GM18517 (cell line): ENCODE measurements around the gene GPX6.
"Not testable (repeated sequence)": the region's sequence is repeated elsewhere in the genome, so short reads cannot be mapped to it uniquely, and the experiment has no call there.

Source experiments
- ATAC-seq: cut with Tn5 transposase; IDR thresholded peaks from one replicate; pipeline ENCODE4 v1.9.1; 2021; ENCODE audit warnings: mild to moderate bottlenecking, moderate library complexity; ENCODE audit not compliant: unreplicated experiment

GPX6 gene

DNA sequence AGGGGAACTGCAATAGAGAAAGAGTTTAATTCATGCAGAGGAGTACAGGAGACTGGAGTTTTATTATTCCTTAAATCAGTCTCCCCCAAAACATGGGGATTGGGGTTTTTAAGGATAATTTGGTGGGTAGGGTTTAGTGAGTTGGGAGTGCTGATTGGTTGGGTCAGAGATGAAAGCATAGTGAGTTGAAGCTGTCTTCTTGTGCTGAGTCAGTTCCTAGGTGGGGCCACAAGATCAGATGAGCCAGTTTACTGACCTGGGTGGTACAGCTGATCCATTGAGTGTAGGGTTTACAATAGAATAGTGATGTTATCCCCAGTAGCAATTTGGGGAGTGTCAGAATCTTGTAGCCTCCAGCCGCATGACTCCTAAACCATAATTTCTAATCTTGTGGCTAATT lies 29.1 kb downstream of the GPX6 start:
- ATAC-seq = no peak

DNA sequence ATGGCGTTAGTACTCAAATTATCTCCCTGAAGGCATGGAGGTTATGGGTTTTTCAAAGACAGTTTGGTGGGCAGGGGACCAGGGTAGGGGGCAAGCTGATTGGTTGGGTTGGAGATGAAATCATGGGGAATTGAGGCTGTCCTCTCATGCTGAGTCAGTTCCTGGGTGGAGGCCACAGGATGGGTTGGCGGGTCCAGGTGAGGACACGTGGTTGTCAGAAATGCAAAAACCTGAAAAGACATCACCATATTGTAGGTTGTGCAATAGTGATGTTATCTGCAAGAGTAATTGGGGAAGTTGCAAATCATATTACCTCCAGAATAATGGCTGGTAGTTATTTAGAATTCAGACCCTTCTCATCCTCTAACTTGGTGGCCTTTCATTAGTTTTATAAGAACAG lies 30.1 kb downstream of the GPX6 start:
- no peak for ATAC-seq

DNA sequence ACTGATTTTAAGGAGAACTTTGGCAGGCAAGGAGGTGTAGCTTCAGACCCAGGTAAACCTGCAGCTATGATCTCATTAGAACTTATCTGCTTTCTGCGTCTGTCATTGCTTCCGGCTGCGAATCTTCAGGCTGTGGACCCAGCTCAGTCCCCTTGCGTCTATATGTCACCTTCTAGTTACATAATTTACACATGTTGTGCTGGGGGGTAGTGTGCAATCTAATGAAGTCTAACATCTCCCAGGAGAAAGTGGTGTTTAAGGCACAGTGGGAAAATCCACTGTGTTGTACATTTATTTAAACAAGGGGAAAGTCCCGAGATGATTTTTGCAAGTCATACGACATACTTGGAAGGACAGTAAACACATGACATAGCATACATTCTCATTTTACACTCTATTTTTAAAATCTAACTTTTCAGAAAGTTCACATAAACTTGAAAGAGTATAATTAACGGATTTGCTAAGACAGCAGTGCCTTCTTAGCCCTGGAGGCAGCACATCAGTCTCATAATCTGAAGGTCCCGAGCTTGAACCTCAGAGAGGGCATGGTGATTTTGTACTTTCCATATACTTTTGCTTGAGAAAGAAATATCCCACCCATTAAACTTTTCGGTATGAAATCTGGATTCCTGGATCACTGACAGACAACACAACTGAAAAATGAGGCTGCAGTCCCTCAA lies 35.2 kb downstream of the GPX6 start:
- no peak for ATAC-seq

DNA sequence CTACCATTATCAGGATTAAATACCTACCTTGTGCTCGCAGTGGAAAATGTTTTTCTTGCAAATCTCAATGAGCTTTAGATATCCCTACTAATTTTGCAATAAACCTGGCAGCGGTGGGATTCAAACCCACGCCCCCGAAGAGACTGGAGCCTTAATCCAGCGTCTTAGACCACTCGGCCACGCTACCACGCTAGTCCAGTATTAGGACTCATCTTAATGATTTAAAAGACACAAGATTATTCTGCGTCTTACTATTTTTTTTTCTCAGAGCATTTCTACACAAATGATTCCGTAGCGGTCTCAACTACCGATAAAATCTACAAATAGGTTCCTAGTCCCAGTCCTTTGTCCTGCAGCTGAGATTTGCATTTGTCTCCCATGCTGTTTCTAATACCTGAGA lies 37.1 kb downstream of the GPX6 start:
- ATAC-seq = no peak

DNA sequence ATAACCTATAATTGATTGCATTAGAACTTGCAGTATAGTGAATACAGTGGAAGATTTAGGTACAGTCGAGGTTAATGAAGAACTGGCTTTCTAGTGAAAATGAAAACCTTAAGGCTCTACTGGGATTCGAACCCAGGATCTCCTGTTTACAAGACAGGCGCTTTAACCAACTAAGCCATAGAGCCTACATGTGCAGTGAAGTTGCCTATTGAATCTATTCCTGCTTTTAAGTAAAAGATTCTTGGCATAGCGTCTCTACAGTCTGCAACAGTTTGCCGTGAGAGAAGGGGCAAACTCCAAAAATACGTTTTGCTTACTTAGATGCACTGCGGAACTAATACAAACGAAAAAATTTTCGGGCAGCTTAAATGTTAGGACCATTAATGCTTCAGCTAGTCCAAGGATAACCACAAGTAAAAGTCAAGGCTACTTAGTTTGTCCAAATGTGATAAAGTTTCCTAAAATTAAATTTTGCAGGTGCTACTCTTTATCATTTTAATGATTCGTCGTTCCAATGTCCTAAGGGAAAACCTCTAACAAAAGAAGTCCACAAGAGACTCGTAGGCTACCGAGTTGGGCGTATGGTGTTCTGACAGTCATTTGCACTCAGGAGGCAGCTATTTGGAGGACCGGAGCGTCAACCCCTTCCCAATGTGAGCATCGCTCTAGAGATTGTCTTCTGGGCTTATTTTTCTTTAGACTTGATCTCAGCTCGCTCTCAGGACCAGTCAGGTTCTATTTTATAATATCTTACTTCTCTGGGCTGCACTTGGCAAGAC lies 41.0 kb downstream of the GPX6 start:
- ATAC-seq = no peak

DNA sequence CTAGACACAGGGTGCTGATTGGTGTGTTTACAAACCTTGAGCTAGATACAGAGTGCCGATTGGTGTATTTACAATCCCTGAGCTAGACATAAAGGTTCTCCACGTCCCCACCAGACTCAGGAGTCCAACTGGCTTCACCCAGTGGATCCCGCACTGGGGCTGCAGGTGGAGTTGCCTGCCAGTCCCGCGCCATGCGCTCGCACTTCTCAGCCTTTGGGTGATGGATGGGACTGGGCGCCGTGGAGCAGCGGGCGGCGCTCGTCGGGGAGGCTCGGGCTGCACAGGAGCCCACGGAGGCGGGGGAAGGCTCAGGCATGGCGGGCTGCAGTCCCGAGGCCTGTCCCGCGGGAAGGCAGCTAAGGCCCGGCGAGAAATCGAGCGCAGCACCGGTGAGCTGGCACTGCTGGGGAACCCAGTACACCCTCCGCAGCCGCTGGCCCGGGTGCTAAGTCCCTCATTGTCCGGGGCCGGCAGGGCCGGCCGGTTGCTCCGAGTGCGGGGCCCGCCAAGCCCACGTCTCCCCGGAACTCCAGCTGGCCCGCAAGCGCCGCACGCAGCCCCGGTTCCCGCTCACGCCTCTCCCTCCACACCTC lies 46.3 kb downstream of the GPX6 start:
- ATAC-seq = not testable (repeated sequence)

DNA sequence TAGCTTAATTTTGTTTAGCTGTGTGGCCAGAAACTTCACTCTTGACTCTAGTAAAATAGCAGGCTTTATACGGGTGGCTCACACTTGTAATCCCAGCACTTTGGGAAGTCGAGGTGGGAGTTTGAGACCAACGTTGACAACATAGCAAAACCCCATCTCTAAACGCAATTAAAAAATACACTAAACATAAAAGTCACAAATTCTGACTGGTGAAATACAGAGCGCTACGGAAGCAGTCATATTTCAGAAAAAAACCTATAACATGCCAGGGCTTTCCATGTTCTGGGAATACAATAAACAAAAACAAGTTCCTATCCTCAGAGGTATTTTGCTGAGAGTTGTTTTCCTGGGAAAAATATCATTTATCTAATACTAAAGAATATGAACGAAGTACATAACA lies 47.5 kb downstream of the GPX6 start:
- no peak for ATAC-seq

DNA sequence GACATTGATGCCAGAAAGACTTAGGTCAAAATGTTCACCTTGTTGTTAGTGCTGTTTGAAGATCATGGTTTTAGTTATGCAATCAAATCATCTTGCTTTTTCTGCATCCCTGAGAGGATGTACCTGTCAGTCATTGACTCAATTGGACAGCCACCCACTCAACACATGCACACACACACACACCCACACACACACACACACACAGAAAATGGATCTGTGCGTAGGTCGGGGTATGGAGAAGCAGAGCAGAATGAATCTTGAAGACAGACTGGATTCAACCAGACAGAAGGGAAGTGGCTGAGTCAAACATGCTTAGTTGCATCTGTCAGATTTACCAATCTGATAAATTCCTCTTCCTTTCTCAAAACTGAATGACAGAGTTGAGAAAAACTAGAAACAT lies 53.2 kb downstream of the GPX6 start:
- ATAC-seq = no peak

DNA sequence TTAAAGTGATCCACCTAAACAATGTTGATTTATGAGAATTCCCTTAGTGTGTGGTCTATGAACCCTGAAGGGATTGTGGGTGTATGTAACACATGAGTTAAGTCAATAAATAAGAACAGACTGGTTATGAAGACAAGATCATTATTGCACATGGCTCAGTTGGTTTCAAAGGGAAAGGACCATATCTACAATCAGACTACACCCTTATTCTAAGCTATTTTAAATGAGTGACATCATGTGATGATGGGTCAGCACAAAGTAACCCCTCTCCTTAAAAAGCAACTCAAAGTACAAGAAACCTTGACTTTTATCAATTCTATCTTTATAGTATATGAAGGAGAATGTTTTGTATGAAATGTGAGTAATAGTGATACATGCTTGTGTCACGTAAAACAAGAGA lies 57.0 kb downstream of the GPX6 start:
- ATAC-seq = no peak
